Transverse colon (tissue), 4 donors: ENCODE data around the gene FLT1. TPM values are rescaled to one million over a fixed set of nuclear protein-coding genes. Genes with fewer than 3 reads are reported as not detected.

Experiments used
- DNase-seq: peaks from one replicate; pipeline ENCODE4 v3.0.0-alpha.2; 2019
- H3K27ac ChIP-seq, 4 donors: fragments of 200-600 bp; sonication (generic); 2 replicates each; pipeline ENCODE4 v1.5.1; 2016 to 2018; ENCODE audit warnings: inconsistent platforms in 4 of 4
- H3K27me3 ChIP-seq: fragments of 200-600 bp; sonication (generic); 2 replicates; pipeline ENCODE4 v1.5.1; 2017; ENCODE audit warnings: inconsistent platforms
- H3K36me3 ChIP-seq, 4 donors: fragments of 200-600 bp; sonication (generic); 2 replicates each; pipeline ENCODE4 v1.5.1; 2017 to 2019; ENCODE audit warnings: inconsistent platforms in 4 of 4
- H3K4me1 ChIP-seq, 4 donors: fragments of 200-600 bp; sonication (generic); 2 replicates each; pipeline ENCODE4 v1.5.1; 2017 to 2020; ENCODE audit warnings: inconsistent platforms in 4 of 4
- H3K4me3 ChIP-seq, 4 donors: fragments of 200-600 bp; sonication (generic); 1 replicate in 1 of 4; 2 replicates in 3 of 4; pipeline versions ENCODE4 v1.5.1 to v1.6.1; 2017 to 2019; ENCODE audit warnings: inconsistent platforms in 4 of 4
- H3K9me3 ChIP-seq, 2 donors: fragments of 200-600 bp; sonication (generic); 2 replicates each; pipeline ENCODE4 v1.5.1; 2017 to 2019; ENCODE audit warnings: inconsistent platforms in 2 of 2
- CTCF ChIP-seq, 5 experiments: fragments of 200-600 bp in 3 of 5; fragments of 450-650 bp in 2 of 5; sonication (generic) in 3 of 5; IDR thresholded peaks; 1 replicate in 2 of 5; 2 replicates in 3 of 5; pipeline ENCODE4 v1.5.1; 2016 to 2017; ENCODE audit warnings: antibody characterized with exemption in 5 of 5, inconsistent platforms in 3 of 5, mild to moderate bottlenecking in 2 of 5, moderate library complexity in 1 of 5
- EP300 ChIP-seq: sonication (generic); formaldehyde crosslinking; IDR thresholded peaks from one replicate; pipeline ENCODE4 v1.6.1; 2017; ENCODE audit warnings: antibody characterized with exemption, low read depth
- POLR2A ChIP-seq: fragments of 450-650 bp; IDR thresholded peaks from one replicate; pipeline ENCODE4 v1.6.1; 2016; ENCODE audit warnings: antibody characterized with exemption, mild to moderate bottlenecking, moderate library complexity
- POLR2AphosphoS5 ChIP-seq, 3 donors: sonication (generic); formaldehyde crosslinking; IDR thresholded peaks; one replicate each; pipeline ENCODE4 v1.6.1; 2016; ENCODE audit warnings: antibody characterized with exemption in 3 of 3
- WGBS, 2 donors: methylation state at CpG; one replicate each; pipeline ENCODE4 v1.1.5; 2018; ENCODE audit warnings: low coverage in 1 of 2; 5-methylcytosine and 5-hydroxymethylcytosine counted together
- in situ Hi-C, 4 donors: fragments of 200-750 bp; cut with MboI; loops; one replicate each; pipeline versions ENCODE4 v1.15.0 to v1.15.1; 2017; ENCODE audit warnings: low sequenced_read_pairs in 3 of 4, low pct_ligation_motif_present in 1 of 4, low pct_unique_long_range_greater_than_20kb in 1 of 4
- intact Hi-C: fragments of 100-400 bp; cut with DNase I; formaldehyde crosslinking; loops from one replicate; pipeline ENCODE4 v1.15.1; 2023; ENCODE audit warnings: low total_unique reads
- total RNA-seq, 4 donors: library from RNA; depleted of rRNA; stranded (reverse); fragments of >200 nt; gene quantifications; one replicate each; pipeline ENCODE4 v1.1.0, GENCODE V29; 2016

FLT1 gene
- total RNA-seq, 4 donors from 2014 or later = 2.6 to 8.4 (median 3.5) TPM

GRCh38 chr13:28301839-28302238 lies 193.1 kb downstream of the FLT1 start:
- Histone ChIP-seq H3K36me3 (no peaks in the 10 kb centered on the region), H3K9me3 (no peaks in the 10 kb centered on the region), H3K27me3 (no peaks in the 10 kb centered on the region), H3K4me3 (no peak overlapping the region), H3K4me1 (no peaks in the 10 kb centered on the region), H3K27ac (no peak overlapping the region)
- no peak for DNase-seq
- WGBS, 2 donors = 68 to 70% methylated on average over 3 to 4 of the region's 4 CpGs
- in situ Hi-C loops (loop anchor here in 1 of 4 donors (25.0 kb wide), 1 partner anchor 485 kb away; no protein-coding TSS in a partner anchor), intact Hi-C loops (no loop called here)
- TF ChIP-seq POLR2AphosphoS5 (IDR thresholded peaks at IDR 0.05) (no peak), POLR2A (no peak), EP300 (no peak), CTCF (IDR thresholded peaks at IDR 0.05) (no peak)

DNA sequence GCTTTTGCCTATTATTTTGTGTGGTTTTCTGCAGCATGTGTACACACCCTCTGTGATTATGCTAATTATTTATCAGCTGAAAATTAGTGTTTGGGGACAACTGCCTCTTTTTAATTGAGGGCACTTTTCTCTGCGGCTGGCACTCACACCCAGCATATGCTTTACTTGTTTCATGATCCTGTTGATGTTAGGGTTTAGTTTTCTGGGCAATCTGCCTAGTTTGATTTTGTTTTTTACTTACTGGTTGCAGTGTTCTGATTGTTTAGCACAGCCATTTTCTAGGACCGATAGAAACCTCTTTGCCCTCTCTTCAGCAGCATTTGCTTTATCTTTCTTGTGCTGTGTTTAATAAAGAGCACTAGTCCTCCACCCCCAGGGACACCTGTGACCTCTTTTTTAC lies 195.0 kb downstream of the FLT1 start:
- DNase-seq = no peak
- no peak overlapping the region for H3K4me3 ChIP-seq
- no peaks in the 10 kb centered on the region for H3K4me1 ChIP-seq
- H3K9me3 ChIP-seq = no peaks in the 10 kb centered on the region
- in situ Hi-C loops = loop anchor here in 1 of 4 donors (25.0 kb wide), 1 partner anchor 487 kb away; no protein-coding TSS in a partner anchor
- peaks cover 0 to 4% (median 0%) of the 10 kb centered on the region in 4 donors for H3K36me3 ChIP-seq
- no peak overlapping the region for H3K27ac ChIP-seq
- intact Hi-C loops = no loop called here
- TF ChIP-seq EP300 (no peak), POLR2AphosphoS5 (IDR thresholded peaks at IDR 0.05) (no peak), CTCF (IDR thresholded peaks at IDR 0.05) (no peak), POLR2A (no peak)
- H3K27me3 ChIP-seq = no peaks in the 10 kb centered on the region
- 49 to 66% methylated on average over 2 of the region's 2 CpGs for WGBS, 2 donors

DNA sequence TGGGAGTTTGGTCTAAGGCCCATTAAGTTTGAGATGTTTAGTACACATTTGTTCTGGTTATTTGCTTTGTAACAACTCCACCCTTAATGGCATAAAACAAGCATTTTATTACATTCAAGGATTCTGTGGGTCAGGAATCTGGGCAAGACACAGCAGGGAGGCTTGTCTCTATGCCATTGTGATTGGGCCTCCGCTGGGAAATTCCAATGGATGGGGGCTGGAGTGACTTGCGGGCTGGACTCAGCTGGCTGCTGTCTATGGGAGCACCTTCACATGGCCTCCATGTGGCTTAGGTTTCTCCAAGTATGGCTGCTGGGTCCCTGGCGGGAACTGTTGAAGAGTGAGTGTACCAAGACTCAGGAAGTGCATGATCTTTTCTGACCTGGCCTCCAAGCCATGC lies 197.6 kb downstream of the FLT1 start:
- no peaks in the 10 kb centered on the region for H3K4me1 ChIP-seq
- no peak overlapping the region for H3K4me3 ChIP-seq
- TF ChIP-seq POLR2AphosphoS5 (IDR thresholded peaks at IDR 0.05) (no peak), CTCF (IDR thresholded peaks at IDR 0.05) (no peak), POLR2A (no peak), EP300 (no peak)
- 98% methylated on average over 3 of the region's 3 CpGs; no CpG with 5 or more reads in 1 of the 2 donors for WGBS, 2 donors
- no peaks in the 10 kb centered on the region for H3K9me3 ChIP-seq
- DNase-seq = no peak
- H3K36me3 ChIP-seq = peaks cover 0 to 23% (median 9%) of the 10 kb centered on the region in 4 donors
- no peaks in the 10 kb centered on the region for H3K27me3 ChIP-seq
- H3K27ac ChIP-seq = no peak overlapping the region
- intact Hi-C loops (no loop called here), in situ Hi-C loops (no loop called here)

- in situ Hi-C loops (no loop called here), intact Hi-C loops (no loop called here)
- Histone ChIP-seq H3K9me3 (no peaks in the 10 kb centered on the region), H3K27ac (no peak overlapping the region), H3K36me3 (peaks cover 0 to 45% (median 12%) of the 10 kb centered on the region in 4 donors), H3K27me3 (no peaks in the 10 kb centered on the region), H3K4me3 (no peak overlapping the region), H3K4me1 (no peaks in the 10 kb centered on the region)
- WGBS, 2 donors = 67 to 88% methylated on average over 1 of the region's 1 CpG
- no peak for TF ChIP-seq EP300
- TF ChIP-seq POLR2A = no peak
- TF ChIP-seq POLR2AphosphoS5 (IDR thresholded peaks at IDR 0.05) = no peak
- no peak for TF ChIP-seq CTCF (IDR thresholded peaks at IDR 0.05)
- no peak for DNase-seq
Measured at GRCh38 chr13:28286263-28286662, 208.7 kb downstream of the FLT1 start.
